HG03354 (cell line): ENCODE results near the gene XPO6.

Experiments used
- ATAC-seq: cut with Tn5 transposase; IDR thresholded peaks from one replicate; pipeline ENCODE4 v1.9.1; 2021; ENCODE audit warnings: mild to moderate bottlenecking; ENCODE audit not compliant: unreplicated experiment, poor library complexity, severe bottlenecking

The XPO6 gene

GRCh38 chr16:28164140-28164539, 47.6 kb downstream of the XPO6 start:
- ATAC-seq = no peak

DNA sequence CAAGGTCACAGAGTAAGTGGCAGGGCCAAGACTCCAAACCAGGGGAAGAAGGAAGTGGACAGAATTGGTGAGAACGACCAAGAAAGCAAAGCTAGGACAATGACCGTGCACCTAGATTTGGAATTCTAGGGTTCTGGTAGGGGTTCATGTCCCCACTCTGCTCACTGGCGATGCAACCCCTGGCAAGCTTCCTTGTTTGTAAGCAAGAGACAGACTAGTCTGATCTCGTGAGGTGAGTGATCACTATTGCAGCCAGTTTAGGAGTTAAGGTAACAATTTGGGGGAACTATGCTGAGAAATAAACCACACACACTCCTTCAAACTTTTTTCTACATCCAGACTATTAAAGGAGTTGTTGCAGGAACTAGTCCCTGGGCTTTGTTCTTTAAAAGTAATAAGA, 48.1 kb downstream of the XPO6 start:
- no peak for ATAC-seq

DNA sequence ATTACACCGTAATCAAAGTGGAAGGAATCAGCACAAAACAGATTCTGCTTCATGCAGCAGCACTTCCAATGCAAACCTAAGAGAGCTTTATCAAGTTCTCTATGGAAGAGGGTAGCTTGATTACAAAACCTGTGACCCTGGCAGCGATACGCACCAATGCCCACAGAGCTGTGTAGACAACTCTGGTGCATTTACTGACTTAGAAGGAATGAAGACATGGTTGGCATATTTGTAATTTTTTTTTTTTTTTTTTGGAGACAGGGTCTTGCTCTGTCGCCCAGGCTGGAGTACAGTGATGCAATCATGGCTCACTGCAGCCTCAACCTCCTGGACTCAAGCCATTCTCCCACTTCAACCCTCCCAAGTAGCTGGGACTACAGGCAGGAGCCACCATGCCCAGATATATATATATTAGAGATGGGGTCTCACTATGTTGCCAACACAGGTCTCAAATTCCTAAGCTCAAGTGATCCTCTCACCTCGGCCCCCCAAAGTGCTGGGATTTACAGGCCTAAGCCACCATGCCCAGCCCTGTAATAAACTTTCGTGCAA, 49.4 kb downstream of the XPO6 start:
- no peak for ATAC-seq

DNA sequence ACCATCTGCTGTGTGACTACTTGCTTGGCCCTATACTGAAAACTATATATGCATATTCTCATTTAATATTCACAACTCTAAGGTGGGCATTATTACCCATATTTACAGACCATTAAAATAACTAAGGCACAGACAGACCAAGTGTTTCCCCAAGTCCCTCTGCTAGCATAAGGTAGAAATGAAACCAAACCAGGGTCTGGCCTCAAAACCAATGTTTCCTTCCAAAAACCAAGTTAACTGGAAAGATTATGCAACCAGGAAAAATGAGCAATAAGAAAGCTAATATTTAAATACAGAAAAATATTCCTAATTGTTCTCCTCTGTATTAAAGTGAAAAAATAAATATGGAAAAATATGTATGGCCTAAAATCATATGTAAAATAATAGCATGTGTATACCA, 50.1 kb downstream of the XPO6 start:
- no peak for ATAC-seq

- ATAC-seq = no peak
These were observed 53.6 kb downstream of the XPO6 start for GRCh38 chr16:28158136-28158535.

DNA sequence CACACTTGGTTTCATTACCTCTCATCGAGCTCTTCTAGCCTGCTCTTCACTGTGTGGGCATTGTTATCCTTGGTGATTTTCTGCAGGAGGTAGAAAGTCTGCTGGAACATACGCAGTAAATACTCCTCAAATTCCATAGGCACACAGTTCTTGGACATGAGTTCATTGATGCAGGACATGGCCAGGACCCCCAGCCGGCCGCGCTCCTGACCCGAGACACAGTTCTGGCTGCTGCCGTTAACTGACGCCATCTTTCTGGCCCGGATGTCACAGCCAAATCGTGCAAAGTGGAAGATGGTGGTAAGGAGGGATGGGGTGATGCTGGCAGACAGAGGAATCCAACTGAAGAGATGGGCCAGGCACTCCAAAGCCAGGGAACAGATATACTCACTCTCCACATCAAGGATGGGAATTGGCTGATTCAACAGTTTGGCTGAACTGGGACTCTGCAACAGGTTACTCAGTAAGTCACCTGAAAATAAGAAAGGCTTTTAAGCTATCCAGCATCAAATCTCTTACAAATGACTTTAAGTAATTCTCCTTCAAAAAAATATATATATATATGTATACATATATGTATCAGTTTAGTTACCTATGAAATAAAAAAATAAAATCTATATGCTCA, 55.6 kb downstream of the XPO6 start:
- no peak for ATAC-seq

DNA sequence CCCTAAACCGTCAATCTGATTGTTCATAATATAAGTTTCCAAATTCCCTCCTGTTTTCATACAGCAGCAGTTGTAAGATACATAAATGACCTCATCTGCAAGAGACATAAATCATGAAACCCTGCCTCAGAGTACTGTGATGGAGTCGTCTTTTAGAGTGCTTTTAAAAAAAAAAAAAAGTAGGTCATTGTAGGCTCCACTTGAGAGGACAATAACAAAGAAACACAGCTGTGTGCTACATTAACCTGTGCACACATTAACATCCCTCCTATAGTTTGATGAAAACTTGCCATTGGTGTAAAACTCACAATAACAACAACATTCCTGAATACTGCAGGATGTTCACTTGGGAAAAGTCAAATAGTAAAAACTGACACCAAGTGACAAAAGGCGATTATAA, 56.5 kb downstream of the XPO6 start:
- ATAC-seq = no peak

DNA sequence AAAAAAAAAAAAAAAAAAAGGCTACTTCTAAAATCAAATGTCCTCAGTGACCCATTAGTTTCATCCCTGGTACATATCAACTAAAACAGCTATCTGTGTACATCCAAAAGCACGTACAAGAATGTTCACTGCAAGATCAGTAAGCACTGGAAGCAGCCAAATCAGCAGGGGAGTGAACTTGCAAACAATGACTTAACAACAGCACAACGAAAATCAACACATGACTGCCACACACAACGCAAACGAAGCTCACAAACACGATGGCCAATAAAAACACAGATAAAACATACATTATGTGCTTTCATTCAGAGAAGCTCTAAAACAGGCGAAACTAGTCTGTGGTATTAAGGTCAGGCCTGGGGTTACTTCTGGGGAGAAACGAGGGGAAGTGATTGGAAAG, 60.6 kb downstream of the XPO6 start:
- ATAC-seq = no peak

DNA sequence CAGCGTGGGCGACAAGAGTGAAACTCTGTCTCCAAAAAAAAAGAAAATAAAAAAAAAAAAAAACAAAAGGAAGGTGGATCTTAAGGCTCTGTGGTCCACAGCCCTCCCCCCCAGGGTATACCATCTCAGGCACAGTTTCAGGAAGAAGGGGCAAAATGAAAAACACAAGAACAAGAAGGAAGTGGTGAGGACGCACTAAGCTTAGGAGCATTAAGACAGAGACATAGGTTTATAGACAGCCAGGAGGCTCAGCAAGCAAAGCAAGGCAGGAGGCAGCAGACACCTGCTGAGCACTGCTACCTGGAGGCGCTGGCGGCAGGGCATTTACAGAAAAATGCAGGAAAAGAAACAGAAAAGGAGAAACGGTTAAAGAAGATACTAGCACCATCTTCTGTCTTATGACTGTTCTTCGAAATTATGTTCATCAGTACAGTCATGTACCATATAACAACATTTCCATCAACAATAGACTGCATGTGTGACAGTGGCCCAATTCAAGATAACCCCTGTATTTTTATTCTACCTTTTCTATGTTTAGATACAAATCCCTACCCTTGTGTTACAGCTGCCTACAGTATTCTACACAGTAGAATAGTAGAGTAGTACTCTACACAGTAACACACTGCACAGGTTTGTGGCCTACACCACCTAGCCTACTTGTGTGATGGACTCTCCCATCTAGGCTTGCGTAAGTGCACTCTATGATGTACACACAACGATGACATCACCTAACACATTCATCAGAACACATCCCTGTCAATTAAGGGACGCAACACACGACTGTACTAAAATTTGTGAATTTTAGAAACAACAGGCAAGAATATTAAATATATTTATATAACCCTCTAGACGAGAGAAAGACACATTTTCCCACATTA, 62.5 kb downstream of the XPO6 start:
- no peak for ATAC-seq

GRCh38 chr16:28146536-28146935, 65.2 kb downstream of the XPO6 start:
- no peak for ATAC-seq

GRCh38 chr16:28145796-28146195, 66.0 kb downstream of the XPO6 start:
- ATAC-seq = no peak

DNA sequence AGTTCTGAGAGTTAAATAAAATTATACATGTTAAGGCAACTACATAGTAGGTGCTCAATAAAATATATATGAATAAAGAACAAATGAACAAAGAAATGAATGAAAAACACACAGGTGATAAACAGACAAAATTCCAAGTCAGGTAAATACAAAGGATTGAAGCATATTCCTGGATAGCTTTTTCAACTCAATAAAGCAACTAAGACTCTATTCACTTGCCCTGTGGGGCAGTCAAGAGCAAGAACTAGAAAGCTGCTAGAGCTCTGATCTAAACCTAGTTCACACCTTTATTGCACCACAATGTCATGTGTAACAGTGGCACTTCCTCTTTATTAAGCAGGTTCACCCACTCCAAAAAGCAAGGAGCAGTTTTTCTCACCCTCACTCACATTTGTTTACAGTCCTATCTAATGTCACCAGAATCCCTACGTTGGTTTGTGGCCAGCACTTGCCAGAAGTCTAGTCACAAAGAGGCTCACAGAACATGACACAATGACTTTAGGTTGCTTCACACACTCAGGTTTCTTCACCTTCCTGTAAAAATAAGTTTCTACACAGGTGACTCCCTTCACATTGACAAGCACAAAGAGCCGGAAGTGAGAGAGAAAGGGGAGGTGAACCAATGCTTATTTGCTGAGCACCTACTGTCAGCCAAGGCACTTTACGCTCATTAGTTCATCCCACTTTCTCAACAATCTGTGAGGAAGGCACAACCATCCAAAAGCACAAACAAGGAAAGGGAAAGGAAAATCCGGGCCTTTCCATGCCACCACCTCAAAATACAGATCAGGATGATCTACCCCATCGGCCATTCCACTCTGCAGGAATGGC, 70.8 kb downstream of the XPO6 start:
- ATAC-seq = peak; percentile 73

DNA sequence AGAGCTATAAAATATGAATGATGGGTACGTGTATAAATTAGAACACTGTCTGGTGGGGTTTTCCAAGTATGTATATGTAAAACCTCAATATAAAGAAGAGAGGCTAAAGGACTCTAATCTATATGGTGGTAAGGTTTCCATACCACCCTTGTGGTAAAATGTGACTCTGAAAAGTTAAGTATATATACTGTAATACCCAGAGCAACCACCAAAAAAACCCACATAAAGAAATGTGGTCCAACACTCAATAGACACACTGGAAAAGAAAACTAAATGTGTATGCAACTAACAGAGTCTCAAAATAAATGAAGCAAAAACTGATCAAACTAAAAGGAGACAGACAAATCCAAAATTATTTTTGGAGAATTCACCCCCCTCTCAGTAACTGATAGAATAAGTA, 72.2 kb downstream of the XPO6 start:
- no peak for ATAC-seq

DNA sequence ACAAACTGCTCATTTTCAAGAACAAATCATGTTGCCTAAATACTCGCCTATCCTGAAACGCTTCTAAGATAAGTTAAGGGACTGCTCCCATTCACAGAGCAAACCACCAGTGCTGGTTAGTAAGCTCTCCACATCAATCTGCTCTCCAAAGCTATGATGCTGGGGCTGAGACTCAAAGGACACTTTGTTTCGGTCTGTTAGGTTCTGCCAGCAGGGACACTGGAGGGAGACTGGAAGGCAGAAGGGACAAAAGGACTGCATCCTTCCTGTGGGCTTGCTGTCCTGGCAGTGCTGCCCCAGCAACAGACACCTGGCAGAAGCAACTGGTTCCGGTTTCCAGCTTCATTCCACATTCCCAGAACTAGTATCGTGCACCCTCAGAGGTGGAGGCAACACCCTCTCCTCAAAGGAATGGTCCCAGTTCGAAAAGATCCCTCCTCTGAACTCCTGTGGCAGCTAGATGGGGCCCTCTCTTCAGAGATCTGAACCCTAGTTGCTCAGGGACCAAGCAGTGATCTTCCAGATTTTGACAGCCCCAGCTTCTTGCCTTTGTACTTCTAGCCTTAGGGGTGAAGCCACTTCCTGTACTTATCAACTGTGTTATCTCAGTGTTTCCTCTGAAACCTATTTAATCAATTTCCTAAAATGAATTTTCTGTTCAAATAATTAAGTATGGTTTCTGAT, 74.9 kb downstream of the XPO6 start:
- no peak for ATAC-seq

GRCh38 chr16:28133666-28134065, 78.1 kb downstream of the XPO6 start:
- no peak for ATAC-seq

GRCh38 chr16:28131743-28132393, 79.9 kb downstream of the XPO6 start:
- no peak for ATAC-seq

- ATAC-seq = no peak
These were observed 80.6 kb downstream of the XPO6 start for GRCh38 chr16:28131181-28131580.

DNA sequence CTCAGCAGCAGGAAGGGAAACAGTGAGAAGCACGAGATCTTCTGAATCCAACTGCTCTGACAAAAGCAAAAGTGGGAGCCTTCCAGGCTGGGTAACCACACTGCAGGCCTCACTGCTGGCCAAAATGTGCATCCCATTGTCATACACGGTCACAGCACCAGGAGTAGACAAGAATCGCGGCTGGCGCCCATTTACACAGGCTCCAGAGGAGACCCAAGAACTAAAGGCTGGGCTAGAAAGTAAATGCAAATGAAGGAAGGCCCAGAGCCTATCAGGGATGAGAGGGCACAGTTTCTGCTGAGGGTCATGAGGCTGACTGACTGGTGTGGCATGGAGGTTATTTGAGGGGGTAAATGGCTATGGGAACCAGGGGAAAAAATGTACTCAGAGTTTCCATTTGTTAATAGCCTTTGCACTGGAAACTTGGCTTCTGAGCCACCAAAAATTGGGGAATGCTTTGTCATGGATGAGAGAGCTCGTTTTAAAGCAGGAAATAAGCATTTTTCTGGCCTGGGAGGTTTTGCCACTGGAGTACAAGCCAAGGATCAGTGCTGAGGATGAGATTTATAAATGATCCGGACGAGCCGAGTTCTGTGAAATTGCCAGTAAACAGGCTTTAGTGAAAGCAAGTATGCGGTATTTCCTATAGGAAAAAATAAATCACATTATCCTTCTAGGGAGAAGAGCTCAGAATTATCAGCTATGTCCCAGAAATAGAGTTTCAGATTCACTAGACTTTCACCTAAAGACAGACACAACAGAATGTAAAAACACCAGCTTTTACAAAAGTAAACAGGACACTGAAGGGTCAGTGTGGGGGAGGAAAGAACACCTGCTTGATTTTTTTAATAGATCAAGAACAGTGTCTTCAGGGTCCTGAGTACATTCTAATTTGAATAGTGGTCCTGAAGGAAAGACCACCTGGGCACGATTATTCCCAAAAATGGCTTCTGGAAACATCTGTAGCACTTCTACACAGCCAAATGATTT, 81.4 kb downstream of the XPO6 start:
- no peak for ATAC-seq
